NAMALWA (cell line): ENCODE results near the gene EDDM3A.
"Not testable (repeated sequence)": the region's sequence is repeated elsewhere in the genome, so short reads cannot be mapped to it uniquely, and the experiment has no call there.

ENCODE experiments used
- DNase-seq: peaks from one replicate; pipeline ENCODE4 v3.0.0-alpha.2; 2015; ENCODE audit warnings: low spot score

Gene EDDM3A, protein sequence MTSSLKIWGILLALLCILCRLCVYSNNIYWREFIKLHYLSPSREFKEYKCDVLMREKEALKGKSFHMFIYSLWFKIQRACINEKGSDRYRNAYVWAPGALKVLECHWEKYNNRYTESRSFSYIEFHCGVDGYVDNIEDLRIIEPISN

GRCh38 chr14:20745571-20746358, at the start of gene EDDM3A:
EDDM3A (plus strand) TSS chr14:20745887; CDS start chr14:20747581, 1,694 bp downstream.
- DNase-seq, result no peak

GRCh38 chr14:20696764-20697163, 48.9 kb upstream of the EDDM3A start:
- no peak for DNase-seq

DNA sequence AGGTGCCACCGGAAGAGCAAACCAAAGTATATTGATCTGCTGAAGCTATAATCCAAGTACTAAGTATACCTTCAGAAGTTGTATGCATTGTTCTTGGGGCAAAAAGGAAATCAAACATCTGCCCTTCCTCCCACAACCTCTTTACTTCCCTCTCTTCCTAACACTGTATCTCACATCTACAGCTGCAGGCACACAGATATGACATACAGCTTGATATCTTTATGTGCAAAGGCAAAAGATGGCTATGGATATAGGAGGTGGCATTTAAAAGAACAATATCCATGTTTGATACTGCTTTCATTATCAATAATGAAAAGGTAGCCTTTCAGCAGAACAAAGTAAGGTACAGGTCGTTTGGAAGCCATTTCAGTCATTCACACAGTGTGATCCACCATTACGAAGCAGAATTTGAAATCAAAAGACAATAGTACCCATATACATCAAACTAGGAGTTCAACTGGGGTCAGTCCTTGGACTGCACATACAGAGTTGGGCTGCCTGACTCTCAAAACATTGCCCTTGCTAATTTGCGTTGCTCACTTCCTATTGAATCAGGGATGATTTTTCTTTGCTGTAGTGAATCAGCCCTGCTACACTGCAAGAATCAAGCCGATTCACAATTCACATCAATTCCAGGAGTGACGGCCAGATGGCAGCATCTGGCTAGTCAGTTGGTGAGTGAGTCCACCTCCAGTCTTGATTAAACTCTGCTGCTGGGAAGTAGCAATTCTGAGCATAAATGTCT, 48.2 kb upstream of the EDDM3A start:
- DNase-seq, result peak; percentile 88

DNA sequence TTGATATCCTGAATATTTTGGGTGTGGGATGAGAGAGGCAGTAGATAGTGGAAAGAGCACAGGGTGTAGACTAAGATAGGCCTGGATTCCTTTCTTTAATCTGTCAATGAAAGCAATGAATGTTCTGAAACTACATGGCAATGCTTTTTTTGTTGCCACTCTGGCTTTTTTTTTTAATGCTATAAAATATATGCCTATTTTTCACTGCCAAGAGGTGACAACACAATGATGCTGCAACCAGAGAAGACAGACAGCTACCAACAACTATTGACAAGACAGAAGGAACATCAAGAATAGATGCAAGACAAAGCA, 47.7 kb upstream of the EDDM3A start:
- no peak for DNase-seq

GRCh38 chr14:20698934-20699333, 46.8 kb upstream of the EDDM3A start:
- no peak for DNase-seq

GRCh38 chr14:20699931-20700330, 45.8 kb upstream of the EDDM3A start:
- no peak for DNase-seq

- DNase-seq, result not testable (repeated sequence)
Measured at GRCh38 chr14:20700965-20701364, 44.7 kb upstream of the EDDM3A start.

DNA sequence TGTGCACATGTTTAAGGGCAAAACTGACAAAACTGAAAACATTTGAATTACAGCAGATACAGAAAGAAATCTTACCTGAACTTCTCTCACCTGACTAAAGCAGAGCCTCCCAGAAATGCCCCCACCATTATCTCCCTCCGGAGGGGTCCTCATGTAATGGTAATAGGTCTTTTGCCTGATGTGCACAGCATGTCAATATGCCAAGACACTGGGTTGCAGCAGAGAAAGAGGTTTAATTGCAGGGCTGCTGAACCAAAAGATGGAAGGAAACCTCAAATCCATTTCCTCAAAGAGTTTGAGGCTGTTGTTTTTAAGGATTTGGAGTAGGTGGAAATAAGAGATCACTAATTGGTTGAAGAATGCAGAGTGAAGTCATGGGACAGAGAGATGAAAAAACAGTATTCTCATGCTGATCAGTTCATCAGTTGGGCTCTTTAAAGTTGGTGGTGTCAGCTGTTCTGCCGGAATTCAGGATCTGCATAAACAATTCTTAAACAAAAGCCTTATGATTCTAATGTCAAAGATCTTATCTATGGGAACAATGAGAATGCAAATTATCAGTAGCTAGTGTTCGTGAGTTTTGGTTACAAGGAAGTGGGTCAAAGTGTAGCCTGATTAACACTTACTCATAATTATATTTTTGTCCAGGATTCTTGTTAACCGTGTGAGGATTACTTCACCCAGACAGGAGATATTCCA, 38.9 kb upstream of the EDDM3A start:
- DNase-seq, result no peak

DNA sequence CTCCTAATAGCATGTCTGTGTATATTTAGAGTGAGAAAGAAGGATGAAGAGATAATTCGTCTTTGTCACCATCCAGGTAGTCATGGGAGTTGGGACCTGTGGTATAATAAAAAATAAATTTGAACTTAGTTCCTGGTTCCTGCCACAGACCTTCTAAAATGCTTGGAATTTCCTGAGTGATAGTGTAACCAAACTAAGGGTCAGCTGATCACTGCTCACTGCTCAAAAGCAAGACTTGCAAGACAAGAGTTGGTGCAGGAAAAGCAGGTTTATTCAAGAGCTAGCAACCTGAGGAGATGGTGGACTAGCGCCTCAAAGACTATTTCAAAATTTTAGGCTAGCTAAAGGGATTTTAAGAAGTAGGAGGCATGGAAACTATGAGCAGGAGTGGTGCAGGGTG, 38.1 kb upstream of the EDDM3A start:
- no peak for DNase-seq

DNA sequence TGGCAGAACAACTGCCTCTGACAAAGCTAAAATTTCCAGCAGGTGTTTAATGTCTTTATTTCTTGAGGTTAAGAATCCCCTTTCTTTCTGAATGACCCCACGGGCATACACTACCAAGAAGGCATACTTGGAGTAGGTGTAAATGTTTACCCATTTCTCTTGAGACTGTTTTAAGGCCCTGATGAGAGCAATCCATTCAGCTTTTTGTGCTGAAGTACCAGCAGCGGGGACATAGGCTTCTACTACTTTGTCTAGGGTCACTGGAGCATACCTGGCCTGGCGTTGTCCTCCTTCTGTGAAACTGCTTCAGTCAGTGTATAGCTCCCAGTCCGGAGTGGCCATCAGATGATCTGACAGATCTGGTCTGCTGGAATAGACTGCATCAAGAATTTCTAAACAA, 34.4 kb upstream of the EDDM3A start:
- DNase-seq, result no peak

- DNase-seq, result no peak
Measured at GRCh38 chr14:20711685-20712084, 34.0 kb upstream of the EDDM3A start.

DNA sequence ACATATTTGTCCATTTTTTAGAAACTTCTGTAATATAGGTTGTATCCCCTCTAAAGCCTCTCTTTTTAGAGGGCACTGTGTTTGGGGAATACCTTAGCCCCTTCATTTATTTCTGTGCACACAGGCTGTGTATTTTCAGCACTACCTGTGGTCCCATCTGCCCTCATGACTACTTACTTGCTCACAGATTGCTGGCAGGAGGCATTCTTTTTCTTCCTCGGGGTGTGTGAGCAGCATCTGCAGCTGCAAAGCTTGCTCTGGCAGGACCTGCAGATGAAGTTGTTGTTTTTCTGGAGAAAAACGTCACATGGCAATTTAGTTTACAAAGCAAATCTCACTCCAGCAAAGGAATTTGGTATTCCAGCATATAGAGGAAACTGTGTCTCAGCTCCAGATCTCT, 32.8 kb upstream of the EDDM3A start:
- DNase-seq, result no peak

GRCh38 chr14:20714593-20715250, 31.0 kb upstream of the EDDM3A start:
- no peak for DNase-seq

GRCh38 chr14:20719777-20720176, 25.9 kb upstream of the EDDM3A start:
- no peak for DNase-seq

GRCh38 chr14:20720741-20721140, 24.9 kb upstream of the EDDM3A start:
- DNase-seq, result no peak

DNA sequence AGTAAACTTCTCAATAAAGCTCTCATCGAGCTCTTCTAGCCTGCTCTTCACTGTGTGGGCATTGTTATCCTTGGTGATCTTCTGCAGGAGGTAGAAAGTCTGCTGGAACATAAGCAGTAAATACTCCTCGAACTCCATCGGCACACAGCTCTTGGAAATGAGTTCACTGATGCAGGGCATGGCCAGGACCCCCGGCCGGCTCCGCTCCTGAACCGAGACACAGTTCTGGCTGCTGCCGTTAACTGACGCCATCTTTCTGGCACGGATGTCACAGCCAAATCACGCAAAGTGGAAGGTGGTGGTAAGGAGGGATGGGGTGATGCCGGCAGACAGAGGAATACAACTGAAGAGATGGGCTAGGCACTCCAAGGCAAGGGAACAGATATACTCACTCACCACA, 23.7 kb upstream of the EDDM3A start:
- no peak for DNase-seq

DNA sequence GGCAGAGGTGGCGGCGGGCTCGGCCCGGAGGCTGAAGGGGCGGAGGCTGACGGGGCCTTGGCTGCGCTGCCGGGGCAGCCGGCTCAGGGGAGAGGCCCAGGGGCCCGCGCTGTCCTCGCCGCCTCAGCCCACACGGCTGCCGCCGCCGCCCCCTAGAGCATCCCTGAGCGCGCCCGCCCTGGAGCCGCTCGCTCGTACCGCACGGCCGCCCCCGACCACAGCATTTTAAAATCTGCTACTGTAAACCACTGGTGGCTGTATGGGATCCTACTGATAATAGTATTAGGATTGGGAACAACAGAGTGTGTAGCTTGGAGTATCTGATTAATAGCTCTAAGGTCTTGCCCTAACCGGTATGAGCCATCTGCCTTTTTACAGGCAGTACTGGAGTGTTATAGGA, 22.2 kb upstream of the EDDM3A start:
- DNase-seq, result no peak

- not testable (repeated sequence) for DNase-seq
Measured at GRCh38 chr14:20726121-20726520, 19.6 kb upstream of the EDDM3A start.

DNA sequence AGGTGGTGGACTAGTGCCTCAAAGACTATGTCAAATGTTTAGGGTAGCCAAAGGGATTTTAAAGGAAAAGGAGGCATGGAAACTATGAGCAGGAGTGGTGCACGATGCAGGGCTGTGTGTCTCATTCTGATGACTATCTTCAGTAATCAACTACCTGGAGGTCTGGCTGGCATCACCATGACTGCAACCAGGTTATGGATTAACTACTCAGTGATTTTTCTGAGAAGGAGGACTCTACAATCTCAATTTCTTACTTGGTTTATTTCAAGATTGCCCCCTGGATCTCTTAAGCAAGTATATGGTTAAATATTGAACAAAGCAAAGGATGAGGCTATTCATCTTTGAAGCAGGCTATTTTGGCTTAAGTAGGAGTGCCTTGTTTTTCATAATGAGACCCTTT, 19.2 kb upstream of the EDDM3A start:
- DNase-seq, result no peak

- no peak for DNase-seq
Measured at GRCh38 chr14:20730891-20731290, 14.8 kb upstream of the EDDM3A start.

- no peak for DNase-seq
Measured at GRCh38 chr14:20732477-20732876, 13.2 kb upstream of the EDDM3A start.

- DNase-seq, result no peak
Measured at GRCh38 chr14:20732979-20733635, 12.6 kb upstream of the EDDM3A start.
